Body of pancreas (tissue), 4 donors: ENCODE results near the gene FNDC3B.

Experiments
- CTCF ChIP-seq, 7 experiments: fragments of 450-650 bp in 4 of 7; fragments of 200-600 bp in 3 of 7; sonication (generic) in 3 of 7; IDR thresholded peaks; one replicate each; pipeline ENCODE4 v1.5.1; 2016 to 2019; ENCODE audit warnings: antibody characterized with exemption in 7 of 7
- POLR2A ChIP-seq, 3 donors: fragments of 450-650 bp; IDR thresholded peaks; one replicate each; pipeline ENCODE4 v1.6.1; 2016; ENCODE audit warnings: antibody characterized with exemption in 3 of 3, mild to moderate bottlenecking in 2 of 3

GRCh38 chr3:172210355-172210754 is 171.0 kb downstream of the FNDC3B start:
- no peak for TF ChIP-seq CTCF (IDR thresholded peaks at IDR 0.05)
- no peak for TF ChIP-seq POLR2A (IDR thresholded peaks at IDR 0.05)
